22Rv1 (cell line): ENCODE results near the gene CLMP.

Source experiments
- H3K27ac ChIP-seq: fragments of 450-650 bp; 2 replicates; pipeline ENCODE4 v1.5.1; 2017
- ZFX ChIP-seq: fragments of 450-650 bp; IDR thresholded peaks from 2 replicates; pipeline ENCODE4 v1.6.1; 2017; ENCODE audit warnings: antibody characterized with exemption, borderline replicate concordance
- TF ChIP-seq, protein P1 (sequence below): fragments of 450-650 bp; IDR thresholded peaks from 2 replicates; pipeline ENCODE4 v1.5.1; 2017; ENCODE audit warnings: mild to moderate bottlenecking

CLMP gene

GRCh38 chr11:123216249-123216648, 21.2 kb upstream of the CLMP start:
- H3K27ac ChIP-seq: no peak overlapping the region
- TF ChIP-seq ZFX: no peak
- TF ChIP-seq, protein P1, sequence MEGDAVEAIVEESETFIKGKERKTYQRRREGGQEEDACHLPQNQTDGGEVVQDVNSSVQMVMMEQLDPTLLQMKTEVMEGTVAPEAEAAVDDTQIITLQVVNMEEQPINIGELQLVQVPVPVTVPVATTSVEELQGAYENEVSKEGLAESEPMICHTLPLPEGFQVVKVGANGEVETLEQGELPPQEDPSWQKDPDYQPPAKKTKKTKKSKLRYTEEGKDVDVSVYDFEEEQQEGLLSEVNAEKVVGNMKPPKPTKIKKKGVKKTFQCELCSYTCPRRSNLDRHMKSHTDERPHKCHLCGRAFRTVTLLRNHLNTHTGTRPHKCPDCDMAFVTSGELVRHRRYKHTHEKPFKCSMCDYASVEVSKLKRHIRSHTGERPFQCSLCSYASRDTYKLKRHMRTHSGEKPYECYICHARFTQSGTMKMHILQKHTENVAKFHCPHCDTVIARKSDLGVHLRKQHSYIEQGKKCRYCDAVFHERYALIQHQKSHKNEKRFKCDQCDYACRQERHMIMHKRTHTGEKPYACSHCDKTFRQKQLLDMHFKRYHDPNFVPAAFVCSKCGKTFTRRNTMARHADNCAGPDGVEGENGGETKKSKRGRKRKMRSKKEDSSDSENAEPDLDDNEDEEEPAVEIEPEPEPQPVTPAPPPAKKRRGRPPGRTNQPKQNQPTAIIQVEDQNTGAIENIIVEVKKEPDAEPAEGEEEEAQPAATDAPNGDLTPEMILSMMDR: no peak

DNA sequence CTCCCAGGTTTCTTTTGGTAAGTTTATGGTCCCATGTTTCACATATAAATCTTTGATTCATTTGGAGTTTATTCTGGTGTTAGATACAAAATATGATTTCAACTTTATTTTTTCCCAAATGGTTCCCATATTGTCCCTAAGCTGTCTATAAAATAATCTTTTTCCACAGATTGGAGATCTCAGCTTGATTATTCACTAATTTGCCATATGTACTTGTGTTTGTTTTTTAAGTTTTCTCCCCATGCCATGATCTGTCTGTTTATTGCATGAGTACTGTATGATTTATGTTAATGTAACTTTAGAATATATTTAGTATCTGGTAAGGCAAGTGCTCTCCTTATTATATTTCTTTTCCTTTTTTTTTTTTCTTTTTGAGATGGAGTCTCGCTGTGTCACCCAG, 19.9 kb upstream of the CLMP start:
- TF ChIP-seq, protein P1: no peak
- no peak for TF ChIP-seq ZFX
- no peak overlapping the region for H3K27ac ChIP-seq

GRCh38 chr11:123214396-123214795, 19.3 kb upstream of the CLMP start:
- H3K27ac ChIP-seq: no peak overlapping the region
- TF ChIP-seq ZFX: no peak
- TF ChIP-seq, protein P1: no peak

DNA sequence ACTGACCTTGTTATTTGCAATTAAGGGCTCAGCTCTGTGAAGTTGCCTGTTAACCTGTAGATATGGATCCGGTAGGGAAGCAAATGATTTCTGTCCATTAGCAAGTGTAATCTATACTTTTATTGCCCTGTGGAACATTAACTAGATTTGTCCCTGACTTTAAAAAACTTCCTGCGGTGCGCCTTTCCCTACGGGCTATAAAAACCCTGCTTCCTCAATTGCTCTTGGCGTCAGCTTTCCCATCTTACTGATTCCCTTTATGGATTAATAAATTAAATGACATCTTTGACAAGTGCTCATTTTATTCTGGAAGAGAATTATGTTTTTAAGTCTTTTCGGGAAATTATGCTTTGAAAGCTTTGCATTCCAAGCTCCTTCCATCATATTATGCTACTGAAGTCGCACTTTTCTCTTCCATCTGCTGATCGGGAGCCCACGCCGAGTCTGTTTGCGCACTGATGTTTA, 18.3 kb upstream of the CLMP start:
- H3K27ac ChIP-seq: no peak overlapping the region
- TF ChIP-seq ZFX: no peak
- TF ChIP-seq, protein P1: no peak

GRCh38 chr11:123212406-123212805, 17.4 kb upstream of the CLMP start:
- H3K27ac ChIP-seq: no peak overlapping the region
- TF ChIP-seq, protein P1: no peak
- no peak for TF ChIP-seq ZFX

DNA sequence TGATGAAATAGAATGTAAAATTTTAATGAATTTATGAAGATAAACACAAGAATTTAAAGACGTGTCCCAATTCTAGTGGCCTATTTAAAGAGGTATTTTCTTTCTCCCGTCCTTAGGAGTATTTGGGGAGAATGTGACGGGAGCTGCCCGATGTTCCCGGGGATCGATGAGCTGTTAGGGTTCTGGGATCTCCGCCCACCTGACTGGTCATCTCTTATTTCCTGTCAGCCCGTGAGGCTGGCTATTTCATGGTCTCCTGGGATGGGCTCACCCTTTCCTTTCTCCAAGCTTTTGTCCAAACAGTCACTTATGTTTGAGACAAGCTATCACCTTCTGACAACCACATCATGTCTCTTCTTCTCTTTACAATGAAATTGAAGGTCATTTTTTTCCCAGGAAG, 16.9 kb upstream of the CLMP start:
- TF ChIP-seq ZFX: no peak
- TF ChIP-seq, protein P1: no peak
- no peak overlapping the region for H3K27ac ChIP-seq

DNA sequence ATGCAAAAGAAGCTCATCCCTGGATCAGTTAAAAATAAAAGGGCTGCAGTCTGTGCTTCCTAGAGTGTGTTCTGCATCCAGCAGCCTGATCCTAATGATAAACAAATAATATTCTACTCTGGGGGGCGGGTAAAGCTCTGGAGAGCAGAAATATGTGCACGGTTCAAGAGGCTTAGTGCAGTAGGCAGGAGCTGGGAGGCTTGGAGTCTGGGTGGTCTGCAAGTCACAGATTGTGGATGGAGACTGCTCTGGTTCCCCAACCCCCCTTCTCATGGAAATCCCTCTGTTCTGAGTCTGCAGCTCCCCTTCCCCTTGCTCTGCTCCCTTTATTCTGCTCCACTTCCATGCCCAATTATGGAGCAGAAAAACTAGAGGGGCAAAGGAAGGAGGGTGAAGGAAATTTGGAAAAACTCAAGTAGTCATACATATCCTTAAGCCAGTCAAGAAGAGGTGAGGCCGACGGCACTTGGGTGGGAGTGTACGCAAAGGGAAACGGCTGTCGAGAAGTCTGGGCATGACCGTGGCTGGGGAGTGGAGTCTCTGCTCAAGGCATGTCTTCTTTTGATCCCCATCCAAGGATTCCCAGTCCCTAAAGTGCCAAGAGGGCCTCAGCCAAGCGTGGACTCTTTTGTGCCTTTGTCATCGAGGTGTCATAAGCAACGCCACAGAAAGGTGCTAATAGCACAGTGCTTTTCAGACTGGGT, 16.3 kb upstream of the CLMP start:
- H3K27ac ChIP-seq: no peak overlapping the region
- TF ChIP-seq ZFX: no peak
- TF ChIP-seq, protein P1: no peak
